CD4-positive, alpha-beta T cell (primary cell): ENCODE data around the gene NXPH1. TPM values are rescaled to one million over a fixed set of nuclear protein-coding genes. Genes with fewer than 3 reads are reported as not detected.

Experiments used
- ATAC-seq: fragments of 200-7000 bp; cut with Tn5 transposase; one replicate; pipeline ENCODE4 v1.10.0; 2022; ENCODE audit warnings: mild to moderate bottlenecking; ENCODE audit not compliant: poor library complexity
- CTCF ChIA-PET: fragments of 350-600 bp; sonication (Branson Sonifier 250); formaldehyde crosslinking; loops from one replicate; lab custom pipeline; 2021; ENCODE audit warnings: antibody characterized with exemption, inconsistent platforms; lab: Charles Lee
- POLR2A ChIA-PET: fragments of 350-600 bp; sonication (Branson Sonifier 250); formaldehyde crosslinking; loops from one replicate; lab custom pipeline; 2021; ENCODE audit warnings: antibody characterized with exemption, inconsistent platforms; lab: Charles Lee
- DNase-seq, 14 experiments: peaks; one replicate each; pipeline ENCODE4 v3.0.0-alpha.2; 2013 to 2020; ENCODE audit warnings: mixed read lengths in 2 of 14
- H3K27ac ChIP-seq, 2 donors: one replicate each; pipeline versions ENCODE4 v1.5.1 to v1.7.0; 2013; ENCODE audit warnings: low read length in 2 of 2, low read depth in 1 of 2, mild to moderate bottlenecking in 1 of 2
- H3K27me3 ChIP-seq, 2 experiments: 1 replicate in 1 of 2; 2 replicates in 1 of 2; pipeline versions ENCODE4 v1.6.1 to v1.7.0; 2013; ENCODE audit warnings: low read length in 2 of 2, control low read depth in 1 of 2, mild to moderate bottlenecking in 1 of 2, moderate library complexity in 1 of 2; ENCODE audit not compliant: insufficient read depth in 2 of 2, control insufficient read depth in 1 of 2
- H3K36me3 ChIP-seq: one replicate; pipeline ENCODE4 v1.6.1; 2013; ENCODE audit warnings: low read length, control low read depth; ENCODE audit not compliant: insufficient read depth
- H3K4me1 ChIP-seq: one replicate; pipeline ENCODE4 v1.6.1; 2013; ENCODE audit warnings: low read length, control low read depth; ENCODE audit not compliant: insufficient read depth
- H3K4me3 ChIP-seq: one replicate; pipeline ENCODE4 v1.5.1; 2013; ENCODE audit warnings: mild to moderate bottlenecking, low read length, moderate library complexity
- H3K9me3 ChIP-seq, 2 experiments: 1 replicate in 1 of 2; 2 replicates in 1 of 2; pipeline versions ENCODE4 v1.6.1 to v1.7.0; 2013; ENCODE audit warnings: low read length in 2 of 2, mild to moderate bottlenecking in 2 of 2, control low read depth in 1 of 2, moderate library complexity in 1 of 2; ENCODE audit not compliant: control insufficient read depth in 1 of 2, insufficient read depth in 1 of 2
- H3K27ac Mint-ChIP-seq: one replicate; pipeline ENCODE4 v1.8.0; 2020; ENCODE audit warnings: mixed read lengths
- H3K27me3 Mint-ChIP-seq: one replicate; pipeline ENCODE4 v1.8.0; 2021; ENCODE audit warnings: mixed read lengths
- H3K36me3 Mint-ChIP-seq: one replicate; pipeline ENCODE4 v1.8.0; 2021; ENCODE audit warnings: low read depth, mixed read lengths
- H3K4me1 Mint-ChIP-seq: one replicate; pipeline ENCODE4 v1.8.0; 2021; ENCODE audit warnings: low read depth, mixed read lengths
- H3K4me3 Mint-ChIP-seq: one replicate; pipeline ENCODE4 v1.8.0; 2020; ENCODE audit warnings: mild to moderate bottlenecking, mixed read lengths
- H3K9me3 Mint-ChIP-seq: one replicate; pipeline ENCODE4 v1.8.0; 2020; ENCODE audit warnings: mixed read lengths
- CTCF ChIP-seq: fragments of 200-600 bp; IDR thresholded peaks from one replicate; pipeline ENCODE4 v1.8.0; 2022; ENCODE audit warnings: antibody characterized with exemption, mild to moderate bottlenecking
- intact Hi-C, 2 experiments: fragments of 100-400 bp; cut with DNase I in 1 of 2; cut with micrococcal nuclease in 1 of 2; formaldehyde crosslinking; loops; one replicate each; pipeline versions ENCODE4 v1.15.1 to v1.9.0; 2023 to 2025; cut with DNase I, micrococcal nuclease
- total RNA-seq, 174 experiments: library from RNA in 2 of 174; stranded (reverse) in 2 of 174; gene quantifications; one replicate each; pipeline ENCODE4 v1.2.3 and lab custom pipeline; 2021 to 2026

NXPH1 gene
- total RNA-seq, 2 experiments from 2014 or later = not detected

GRCh38 chr7:8765374-8765773 is 332.0 kb downstream of the NXPH1 start:
- H3K36me3 ChIP-seq = no peaks in the 10 kb centered on the region
- H3K27ac ChIP-seq = no peak overlapping the region
- no peaks in the 10 kb centered on the region for H3K4me1 Mint-ChIP-seq
- no peak for DNase-seq
- intact Hi-C loops = no loop called here
- ChIA-PET CTCF (no interaction called here), POLR2A (no interaction called here)
- peaks cover 3% of the 10 kb centered on the region for H3K9me3 Mint-ChIP-seq
- no peak overlapping the region for H3K4me3 Mint-ChIP-seq
- H3K27ac Mint-ChIP-seq = no peak overlapping the region
- H3K27me3 Mint-ChIP-seq = no peaks in the 10 kb centered on the region
- no peak for TF ChIP-seq CTCF
- no peak for ATAC-seq
- H3K27me3 ChIP-seq = no peaks in the 10 kb centered on the region
- no peaks in the 10 kb centered on the region for H3K36me3 Mint-ChIP-seq
- H3K4me3 ChIP-seq = no peak overlapping the region
- H3K9me3 ChIP-seq = no peaks in the 10 kb centered on the region
- H3K4me1 ChIP-seq = no peaks in the 10 kb centered on the region

GRCh38 chr7:8773518-8773917 is 340.1 kb downstream of the NXPH1 start:
- no peaks in the 10 kb centered on the region for H3K27me3 Mint-ChIP-seq
- intact Hi-C loops = no loop called here
- TF ChIP-seq CTCF = no peak

GRCh38 chr7:8778459-8778858 is 345.1 kb downstream of the NXPH1 start:
- Mint-ChIP-seq H3K27ac (no peak overlapping the region), H3K4me1 (no peaks in the 10 kb centered on the region), H3K9me3 (peaks cover 8% of the 10 kb centered on the region), H3K27me3 (no peaks in the 10 kb centered on the region), H3K4me3 (no peak overlapping the region), H3K36me3 (no peaks in the 10 kb centered on the region)
- ChIA-PET CTCF (no interaction called here), POLR2A (no interaction called here)
- H3K9me3 ChIP-seq = no peaks in the 10 kb centered on the region
- intact Hi-C loops = no loop called here
- no peak overlapping the region for H3K27ac ChIP-seq
- no peak for DNase-seq
- H3K4me3 ChIP-seq = no peak overlapping the region
- H3K27me3 ChIP-seq = no peaks in the 10 kb centered on the region
- no peaks in the 10 kb centered on the region for H3K36me3 ChIP-seq
- H3K4me1 ChIP-seq = no peaks in the 10 kb centered on the region
- no peak for TF ChIP-seq CTCF
- no peak for ATAC-seq

More at GRCh38 chr7:8773518-8773917, 340.1 kb downstream of the NXPH1 start:
- no peak overlapping the region for H3K27ac Mint-ChIP-seq
- ATAC-seq = no peak
- H3K9me3 ChIP-seq = no peaks in the 10 kb centered on the region
- ChIA-PET CTCF (no interaction called here), POLR2A (no interaction called here)
- DNase-seq = no peak
- no peaks in the 10 kb centered on the region for H3K27me3 ChIP-seq
- H3K4me3 Mint-ChIP-seq = no peak overlapping the region
- H3K27ac ChIP-seq = no peak overlapping the region
- H3K4me1 Mint-ChIP-seq = no peaks in the 10 kb centered on the region
- H3K4me3 ChIP-seq = no peak overlapping the region
- H3K36me3 Mint-ChIP-seq = no peaks in the 10 kb centered on the region
- no peaks in the 10 kb centered on the region for H3K4me1 ChIP-seq
- peaks cover 15% of the 10 kb centered on the region for H3K9me3 Mint-ChIP-seq
- no peaks in the 10 kb centered on the region for H3K36me3 ChIP-seq
